ENCODE data around the gene CDK5.

DNA sequence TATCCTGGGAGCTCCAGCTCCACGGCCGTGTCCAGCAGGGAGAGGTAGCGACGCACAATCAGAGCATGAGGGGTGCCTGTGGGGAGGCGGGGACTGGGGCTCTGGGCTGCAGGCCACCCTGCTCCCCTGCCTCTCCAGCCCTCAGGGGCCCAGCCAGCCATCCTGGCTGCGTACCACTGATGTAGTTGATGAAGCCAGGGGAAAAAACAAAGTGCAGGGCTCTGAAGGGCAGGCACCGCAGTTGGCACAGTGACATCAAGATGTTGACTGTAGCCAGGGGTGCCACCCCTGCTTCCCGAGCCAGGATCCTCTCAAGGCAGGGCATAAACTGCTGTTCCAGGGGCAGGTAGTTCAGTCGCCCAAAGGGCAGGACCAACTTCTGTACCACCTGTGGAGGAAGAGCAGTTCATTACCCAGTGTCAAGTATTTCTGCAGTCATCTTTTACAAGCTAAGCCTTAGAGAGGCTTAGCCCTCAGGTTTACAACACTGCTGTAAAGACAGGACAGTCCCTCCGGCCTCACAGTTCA is 20.1 kb upstream of the CDK5 start:
- no peak for TF ChIP-seq EZH2 (IDR thresholded peaks at IDR 0.05; ENCODE audit: insufficient read depth, low read length)
- TF ChIP-seq, protein P1, sequence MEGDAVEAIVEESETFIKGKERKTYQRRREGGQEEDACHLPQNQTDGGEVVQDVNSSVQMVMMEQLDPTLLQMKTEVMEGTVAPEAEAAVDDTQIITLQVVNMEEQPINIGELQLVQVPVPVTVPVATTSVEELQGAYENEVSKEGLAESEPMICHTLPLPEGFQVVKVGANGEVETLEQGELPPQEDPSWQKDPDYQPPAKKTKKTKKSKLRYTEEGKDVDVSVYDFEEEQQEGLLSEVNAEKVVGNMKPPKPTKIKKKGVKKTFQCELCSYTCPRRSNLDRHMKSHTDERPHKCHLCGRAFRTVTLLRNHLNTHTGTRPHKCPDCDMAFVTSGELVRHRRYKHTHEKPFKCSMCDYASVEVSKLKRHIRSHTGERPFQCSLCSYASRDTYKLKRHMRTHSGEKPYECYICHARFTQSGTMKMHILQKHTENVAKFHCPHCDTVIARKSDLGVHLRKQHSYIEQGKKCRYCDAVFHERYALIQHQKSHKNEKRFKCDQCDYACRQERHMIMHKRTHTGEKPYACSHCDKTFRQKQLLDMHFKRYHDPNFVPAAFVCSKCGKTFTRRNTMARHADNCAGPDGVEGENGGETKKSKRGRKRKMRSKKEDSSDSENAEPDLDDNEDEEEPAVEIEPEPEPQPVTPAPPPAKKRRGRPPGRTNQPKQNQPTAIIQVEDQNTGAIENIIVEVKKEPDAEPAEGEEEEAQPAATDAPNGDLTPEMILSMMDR (IDR thresholded peaks at IDR 0.05; ENCODE audit: insufficient read depth, low read depth, low read length) = no peak
